ENCODE results near the gene SULT6B1.
"Not testable (repeated sequence)": the region's sequence is repeated elsewhere in the genome, so short reads cannot be mapped to it uniquely, and the experiment has no call there.

Gene SULT6B1

DNA sequence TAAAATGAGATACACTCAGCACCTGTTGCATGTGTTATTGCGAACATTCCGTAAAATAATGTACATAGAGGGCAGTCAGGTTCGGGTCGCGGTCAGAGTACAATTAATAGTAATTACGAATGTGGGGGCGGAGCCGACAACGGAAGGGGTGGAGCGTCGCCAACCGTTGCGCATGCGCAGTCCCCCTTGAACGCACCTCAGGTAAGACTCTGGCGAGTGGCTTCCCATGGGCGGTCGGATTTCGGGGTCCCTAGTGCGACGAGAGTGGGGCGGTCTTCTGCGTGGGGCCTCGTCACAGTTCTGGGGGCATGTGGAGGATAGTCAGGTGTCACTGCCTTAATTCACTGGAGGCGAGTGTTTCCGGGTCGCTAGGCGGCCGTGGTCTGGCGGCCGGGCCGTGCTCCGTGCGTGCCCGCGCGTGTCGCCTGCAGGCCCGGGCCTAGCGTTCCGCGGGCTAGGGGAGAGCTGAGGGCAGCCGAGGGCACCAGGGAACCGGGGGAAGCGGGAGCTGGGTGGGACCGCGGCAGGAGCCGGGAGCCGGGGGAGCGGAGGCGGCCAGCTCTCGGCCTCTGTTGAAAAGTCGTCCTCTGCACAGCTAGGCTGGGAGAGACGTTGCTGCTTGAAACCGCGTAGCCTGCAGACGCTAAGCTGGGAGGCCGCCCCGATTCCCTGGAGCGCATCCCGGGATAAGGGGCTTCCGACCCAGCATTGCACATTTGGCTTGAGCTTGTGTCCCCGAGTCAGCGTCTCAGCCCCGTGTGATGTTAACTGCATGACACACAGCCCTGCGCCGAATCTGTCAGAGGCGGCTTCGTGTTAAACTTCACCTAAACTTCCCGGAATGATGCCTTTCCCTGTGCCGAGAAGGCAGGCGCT is 8.1 kb upstream of the SULT6B1 start, which contains the start of gene CEBPZOS:
Gene CEBPZOS, plus strand, starts transcription at position 177 of the 876 bp plus-strand sequence. CDS start 3,209 bp downstream, outside the sequence.
- no peak for DNase-seq (ENCODE audit: low read depth, low spot score)

DNA sequence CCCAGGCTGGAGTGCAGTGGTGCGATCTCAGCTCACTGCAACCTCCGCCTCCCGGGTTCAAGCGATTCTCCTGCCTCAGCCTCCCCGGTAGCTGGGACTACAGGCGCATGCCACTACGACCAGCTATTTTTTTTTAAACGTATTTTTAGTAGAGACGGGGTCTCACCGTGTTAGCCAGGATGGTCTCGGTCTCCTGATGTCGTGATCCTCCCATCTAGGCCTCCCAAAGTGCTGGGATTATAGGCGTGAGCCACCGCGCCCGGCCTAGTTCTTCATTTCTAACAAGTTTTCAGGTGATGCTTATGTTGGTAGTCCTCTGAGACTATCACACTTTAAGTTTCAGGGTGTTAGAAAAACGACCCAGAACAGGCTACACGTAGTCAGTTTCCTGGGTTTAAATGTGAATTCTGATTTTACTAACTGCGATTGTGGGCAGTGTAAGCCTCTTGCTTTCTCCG is 7.4 kb upstream of the SULT6B1 start:
- not testable (repeated sequence) for DNase-seq (ENCODE audit: low read depth, low spot score)

DNA sequence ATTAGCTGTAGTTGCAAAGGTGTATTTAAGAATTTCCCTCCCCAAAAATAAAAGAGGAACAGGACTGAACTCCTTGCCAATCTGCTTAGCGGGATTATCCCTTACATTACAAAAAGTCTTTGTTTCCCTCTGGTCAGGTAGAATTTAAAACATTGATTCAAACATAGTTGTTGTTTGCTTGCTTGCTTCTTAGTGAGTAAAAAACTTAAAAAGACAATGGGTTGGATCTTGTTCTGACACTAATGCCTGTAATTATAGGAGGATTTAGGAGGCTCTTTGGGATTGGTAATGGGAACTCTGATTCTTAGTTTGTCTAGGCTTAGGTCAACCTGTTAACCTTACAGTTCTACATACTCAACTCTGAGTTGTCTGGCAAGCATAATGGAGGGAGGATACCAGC is 4.1 kb upstream of the SULT6B1 start:
- no peak for DNase-seq (ENCODE audit: low read depth, low spot score)

DNA sequence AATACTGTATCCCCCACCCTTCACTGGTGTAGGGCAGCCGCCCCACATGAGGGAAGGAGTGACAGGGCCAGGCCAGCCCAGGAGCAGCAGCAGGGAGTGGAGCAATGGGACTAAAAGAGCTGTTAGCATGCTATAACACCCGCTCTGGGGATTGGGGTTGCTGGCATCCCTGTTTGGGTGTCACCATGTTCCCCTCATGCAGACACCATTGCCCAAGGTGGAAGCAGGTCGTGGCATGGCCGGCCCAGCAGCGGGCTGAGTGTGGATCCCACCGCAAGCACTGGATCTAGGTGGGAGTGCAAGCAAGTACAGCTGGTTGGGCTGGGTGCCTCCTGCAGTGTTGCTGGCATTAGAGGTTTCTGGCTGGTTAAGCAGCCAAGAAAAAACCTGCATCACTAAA is 3.3 kb upstream of the SULT6B1 start:
- no peak for DNase-seq (ENCODE audit: low read depth, low spot score)

DNA sequence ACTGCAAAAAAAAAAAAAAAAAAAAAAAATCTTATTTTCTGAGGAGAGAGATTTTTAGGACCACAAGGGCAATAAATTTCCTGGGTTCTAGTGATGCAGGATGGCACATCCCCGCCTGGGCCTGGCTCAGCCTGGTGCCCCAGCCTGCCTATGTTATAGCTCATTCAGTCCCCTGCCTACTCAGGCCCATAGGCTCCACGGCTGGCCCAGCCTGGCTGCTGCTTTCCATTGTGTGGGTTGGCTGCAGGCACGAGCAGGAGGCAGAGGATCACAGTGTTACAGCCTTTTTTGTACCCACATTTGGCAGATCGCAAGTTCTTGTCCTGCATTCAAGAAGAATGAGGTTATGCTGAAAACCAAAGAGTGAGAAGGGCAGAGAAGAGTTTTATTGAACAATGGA is 2.8 kb upstream of the SULT6B1 start:
- DNase-seq (ENCODE audit: low read depth, low spot score): no peak

DNA sequence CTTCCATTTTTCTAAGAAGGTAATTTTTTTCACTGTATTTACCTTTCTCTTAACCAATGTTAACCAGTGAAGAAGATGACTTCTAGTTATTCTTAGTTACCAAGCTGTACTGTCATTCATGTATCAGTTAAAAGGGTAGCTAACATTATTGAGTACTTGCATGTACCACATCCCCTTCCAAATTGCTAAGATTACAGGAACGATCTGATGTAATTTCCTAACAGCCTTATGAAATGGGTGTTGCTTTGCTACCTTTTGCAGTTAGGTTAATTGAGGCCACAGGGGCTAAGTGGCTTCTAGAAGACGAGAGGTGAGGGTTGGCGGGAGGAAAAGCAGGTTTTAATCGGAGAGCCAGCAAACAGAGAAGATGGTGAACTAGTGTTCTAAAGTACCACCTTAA is 1.8 kb upstream of the SULT6B1 start:
- no peak for DNase-seq (ENCODE audit: low read depth, low spot score)

DNA sequence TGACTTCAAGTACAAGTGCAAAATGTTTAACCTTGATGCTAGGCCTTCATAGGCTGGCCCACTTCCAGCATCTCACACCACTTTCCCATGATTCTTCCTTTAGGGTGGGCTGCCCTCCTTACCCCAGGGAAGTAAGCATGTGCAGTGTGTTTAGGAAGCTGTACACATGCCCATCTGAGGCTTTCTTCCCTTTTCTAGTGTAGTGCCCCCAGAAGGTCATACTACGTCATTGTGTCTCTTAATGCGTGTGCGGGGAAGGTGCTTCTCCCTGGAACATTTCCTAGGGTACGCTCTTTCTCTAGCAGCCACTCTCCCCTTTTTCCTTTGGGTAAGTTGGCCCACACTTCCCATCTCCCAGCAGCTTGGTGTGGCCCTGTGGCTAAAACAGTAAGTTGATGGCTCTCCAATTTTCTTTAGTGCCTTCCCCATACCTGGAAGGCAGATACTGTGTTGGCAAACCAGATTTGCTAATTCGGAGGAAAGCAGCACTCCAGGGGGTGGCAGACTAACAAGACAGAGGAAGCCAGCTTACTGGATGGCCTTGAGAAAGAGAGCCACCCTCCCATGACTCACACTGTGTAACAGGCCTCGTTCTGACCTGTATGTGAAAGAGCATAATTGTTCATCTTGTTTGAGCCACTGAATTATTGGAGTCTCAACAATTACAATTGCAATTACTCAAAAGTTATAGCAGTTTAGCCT is 1.1 kb upstream of the SULT6B1 start:
- DNase-seq (ENCODE audit: low read depth, low spot score): peak; percentile 66

DNA sequence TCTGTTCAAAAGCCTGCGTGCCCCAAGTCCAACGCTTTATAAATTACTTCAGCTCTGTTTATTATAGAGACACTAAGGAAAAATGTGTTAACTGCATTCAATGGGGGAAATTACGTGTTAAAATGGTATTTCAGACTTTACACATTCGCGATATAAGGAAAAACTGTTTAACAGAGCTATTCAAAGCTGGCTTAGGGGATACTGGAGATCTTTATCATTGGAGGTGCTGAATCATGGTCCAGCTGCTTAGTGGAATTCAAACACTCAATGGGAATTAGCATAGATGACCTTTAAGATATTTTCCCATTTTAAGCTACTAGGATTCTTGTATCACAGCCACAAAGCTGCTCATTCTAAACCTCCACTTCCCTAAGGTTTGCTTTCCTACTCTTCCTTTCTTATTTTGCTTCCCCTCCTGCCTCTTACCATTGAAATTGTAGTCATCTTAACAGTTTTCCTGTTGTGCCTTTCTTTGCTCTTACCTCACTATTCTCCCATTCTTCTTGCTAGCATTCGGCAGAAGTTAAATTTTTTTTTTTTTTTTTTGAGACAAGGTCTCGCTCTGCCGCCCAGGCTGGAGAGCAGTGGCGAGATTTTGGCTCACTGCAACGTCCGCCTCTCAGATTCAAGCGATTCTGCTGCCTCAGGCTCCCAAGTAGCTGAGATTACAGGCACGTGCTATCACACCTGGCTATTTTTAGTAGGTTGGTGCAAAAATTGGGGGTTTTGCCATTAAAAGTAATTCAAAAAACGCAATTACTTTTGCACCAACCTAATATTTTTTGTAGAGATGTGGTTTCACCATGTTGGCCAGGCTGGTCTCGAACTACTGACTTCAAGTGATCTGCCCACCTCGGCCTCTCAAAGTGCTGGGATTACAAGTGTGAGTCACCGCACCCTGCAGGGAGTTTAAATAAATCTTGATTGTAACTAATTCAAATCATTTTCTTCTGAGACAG is 6.5 kb downstream of the SULT6B1 start:
- no peak for DNase-seq (ENCODE audit: low read depth, low spot score)

DNA sequence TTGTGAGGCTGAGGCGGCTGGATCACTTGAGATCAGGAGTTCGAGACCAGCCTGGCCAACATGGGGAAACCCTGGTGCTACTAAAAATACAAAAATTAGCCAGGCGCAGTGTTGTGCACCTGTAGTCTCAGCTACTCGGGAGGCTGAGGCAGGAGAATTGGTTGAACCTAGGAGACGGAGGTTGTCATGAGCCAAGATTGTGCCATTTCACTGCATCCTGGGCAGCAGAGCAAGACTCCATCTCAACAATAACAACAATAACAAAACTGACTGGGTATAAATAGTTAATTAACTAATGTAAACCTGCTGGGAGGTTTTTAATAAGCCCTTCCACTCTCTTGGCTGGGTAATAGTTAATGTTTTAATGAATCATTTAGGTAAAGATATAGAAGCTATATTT is 7.8 kb downstream of the SULT6B1 start:
- no peak for DNase-seq (ENCODE audit: low read depth, low spot score)

DNA sequence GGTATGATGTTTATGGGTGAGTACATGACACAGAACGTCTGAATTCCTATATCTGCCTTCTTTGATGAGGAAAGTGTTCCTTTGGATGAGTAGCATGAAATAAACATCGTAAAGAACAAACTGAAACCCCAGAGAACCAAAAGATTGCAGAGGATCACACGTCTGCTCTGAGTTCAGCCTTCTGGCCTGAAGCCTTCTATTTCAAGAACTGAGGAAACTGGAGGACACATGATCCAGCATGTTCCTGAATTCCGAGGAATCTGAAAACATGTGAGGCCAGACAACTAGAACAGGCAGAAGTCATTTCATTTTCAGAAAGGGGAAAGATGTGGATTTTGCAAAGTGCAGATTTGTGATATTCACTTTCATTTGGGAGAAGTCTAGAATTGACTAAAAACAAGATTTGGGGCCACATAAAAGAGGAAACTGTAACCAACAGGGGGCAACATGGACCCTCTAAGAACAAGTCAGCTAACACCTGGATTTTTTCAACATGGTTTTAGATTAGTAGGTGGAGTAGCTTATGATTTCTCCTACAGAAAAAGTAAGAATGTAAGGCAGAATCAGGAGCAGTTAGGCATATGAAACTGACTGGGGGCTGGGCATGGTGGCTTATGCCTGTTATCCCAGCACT is 8.3 kb downstream of the SULT6B1 start:
- DNase-seq (ENCODE audit: low read depth, low spot score): no peak

DNA sequence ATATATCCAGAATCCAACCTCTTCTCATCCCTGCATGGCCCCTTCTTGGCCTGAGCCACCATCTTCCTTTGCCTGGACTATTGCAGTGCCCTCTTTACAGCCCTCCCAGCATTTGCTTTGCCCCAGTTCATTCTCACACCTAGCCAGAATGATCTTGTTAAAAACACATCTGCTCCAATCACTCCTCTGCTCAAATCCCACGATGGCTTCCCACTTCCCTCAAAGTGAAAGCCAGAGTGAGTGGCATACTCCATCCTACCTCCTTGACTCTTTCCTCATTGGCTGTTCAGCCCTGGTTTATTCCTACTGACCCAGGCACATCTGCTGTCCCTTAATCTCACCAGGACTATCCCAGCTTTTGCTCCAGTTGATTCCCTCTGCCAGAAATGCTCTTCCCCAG is 14.7 kb downstream of the SULT6B1 start:
- no peak for DNase-seq (ENCODE audit: low read depth, low spot score)

DNA sequence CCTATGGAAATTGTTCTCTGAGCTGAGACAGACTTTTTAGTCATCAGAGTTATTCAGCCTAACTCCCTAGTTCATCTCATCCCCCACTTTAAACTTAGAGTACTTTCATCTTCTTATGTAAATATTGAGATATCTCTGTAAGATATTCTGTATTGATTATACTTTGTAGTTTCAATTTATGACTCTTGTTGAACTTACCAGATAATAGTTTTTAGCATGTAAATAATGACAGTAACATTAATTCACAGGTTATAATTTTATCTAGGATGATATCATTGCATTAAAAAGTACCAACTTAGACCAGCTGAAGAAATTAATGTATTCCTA is 16.9 kb downstream of the SULT6B1 start:
- DNase-seq (ENCODE audit: low read depth, low spot score): no peak

DNA sequence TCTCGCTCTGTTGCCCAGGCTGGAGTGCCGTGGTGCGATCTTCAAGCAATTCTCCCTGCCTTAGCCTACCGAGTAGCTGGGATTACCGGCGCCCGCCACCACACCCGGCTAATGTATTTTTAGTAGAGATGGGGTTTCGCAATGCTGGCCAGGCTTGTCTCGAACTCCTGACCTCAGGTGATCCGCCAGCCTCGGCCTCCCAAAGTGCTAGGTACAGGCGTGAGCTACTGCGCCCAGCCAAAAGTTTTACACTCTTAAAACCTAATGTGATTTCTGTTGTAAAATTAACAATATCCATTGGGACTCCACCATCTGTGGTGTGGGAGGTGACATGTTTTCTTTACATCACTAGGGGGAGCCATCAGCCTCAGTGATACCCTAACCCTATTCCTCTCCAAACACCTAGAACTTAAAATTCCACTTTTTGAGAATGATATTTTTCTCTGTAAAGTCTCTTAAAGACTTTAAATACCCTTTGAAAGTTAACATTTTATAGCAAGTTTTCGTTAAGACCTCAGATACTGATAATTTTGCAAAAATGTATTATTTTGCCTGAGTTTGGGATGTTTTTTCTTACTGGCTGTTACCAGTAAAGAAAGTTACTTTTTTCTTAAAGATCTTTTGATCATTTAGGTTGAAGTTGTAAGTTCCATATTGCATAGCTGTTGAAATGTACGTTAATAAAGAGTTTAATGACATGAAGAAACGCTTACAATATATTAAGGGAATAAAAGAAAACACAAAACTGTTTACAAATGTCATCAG is 20.1 kb downstream of the SULT6B1 start:
- no peak for DNase-seq (ENCODE audit: low read depth, low spot score)

DNA sequence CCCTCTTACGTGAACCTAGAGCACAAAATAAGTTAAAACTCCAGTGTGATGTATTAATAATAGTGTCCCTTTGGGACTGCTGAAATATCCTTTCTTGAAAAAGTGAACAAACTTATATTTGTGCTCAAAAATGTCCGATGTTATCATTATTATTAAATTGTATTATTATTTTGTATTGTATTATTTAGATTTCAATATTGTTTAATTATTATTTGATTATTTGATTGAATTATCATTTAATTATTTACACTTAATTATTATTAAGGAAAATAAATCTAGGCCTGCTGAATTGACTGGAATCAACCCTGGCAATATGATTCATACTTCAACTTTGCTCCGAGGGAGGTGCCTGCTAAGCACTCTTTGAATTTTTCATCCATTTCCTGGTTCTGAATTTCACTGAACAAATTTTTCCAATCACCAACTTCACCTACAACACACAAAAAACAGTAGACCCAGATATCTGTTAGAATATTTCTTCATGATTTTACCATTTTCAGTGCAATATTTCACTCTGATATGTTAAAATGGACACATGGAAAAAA is 20.8 kb downstream of the SULT6B1 start:
- no peak for DNase-seq (ENCODE audit: low read depth, low spot score)

DNA sequence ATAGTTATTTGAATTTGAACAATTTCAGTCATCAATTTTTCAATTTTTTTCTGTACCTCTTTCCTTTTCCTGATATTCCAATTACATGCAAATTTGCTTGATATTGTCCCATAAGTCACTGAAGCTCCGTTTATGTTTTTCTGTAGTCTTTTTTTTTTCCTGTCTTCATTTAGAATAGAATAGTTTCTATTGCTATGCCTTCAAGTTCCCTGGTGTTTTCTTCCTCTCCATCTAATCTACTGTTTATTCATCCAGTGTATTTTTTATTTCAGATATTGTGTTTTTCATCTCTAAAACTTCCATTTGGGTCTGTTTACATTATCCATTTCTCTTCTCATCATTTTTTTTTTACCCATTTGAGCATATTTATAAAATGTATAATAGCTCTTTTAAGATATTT is 23.7 kb downstream of the SULT6B1 start:
- DNase-seq (ENCODE audit: low read depth, low spot score): no peak

DNA sequence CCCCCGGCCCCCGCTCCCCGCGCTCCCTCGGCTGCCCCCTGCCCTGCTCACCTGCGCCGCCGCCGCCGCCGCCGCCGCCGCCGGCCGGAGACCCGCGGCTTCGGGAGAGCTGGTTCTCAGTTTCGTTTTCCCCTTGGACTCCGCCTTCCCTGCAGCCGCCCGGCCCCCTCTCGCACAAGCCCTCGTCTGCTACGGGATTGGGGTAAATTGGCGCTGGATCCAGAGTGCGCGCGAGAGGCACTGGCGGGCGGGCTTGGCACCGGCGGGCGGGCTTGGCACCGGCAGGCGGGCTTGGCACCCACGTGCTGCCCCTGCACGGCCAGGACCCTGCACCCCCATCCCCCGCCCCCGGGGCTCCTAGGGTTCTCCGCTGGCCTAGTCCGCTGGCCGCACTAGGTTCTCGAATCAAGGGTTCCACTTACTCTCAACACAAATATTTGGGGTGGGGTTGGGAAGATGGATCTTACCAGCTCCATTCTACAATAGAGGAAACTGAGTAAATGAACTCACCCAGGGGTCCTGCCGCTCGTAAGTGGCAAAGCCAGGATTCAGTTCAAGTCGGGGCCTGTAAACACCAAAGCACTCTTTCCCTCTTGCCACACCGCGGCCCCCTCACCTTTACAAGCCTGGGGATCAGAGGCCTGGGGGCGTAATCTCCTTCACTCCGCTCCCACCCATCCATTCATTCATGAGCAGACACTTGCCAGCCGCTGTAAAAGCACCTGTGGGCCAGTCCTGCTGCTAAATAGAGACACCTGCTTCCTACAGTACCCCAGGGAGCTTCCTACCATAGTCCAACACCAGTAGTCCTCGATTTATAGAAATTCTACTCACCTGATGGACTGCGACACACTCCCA is 31.4 kb downstream of the SULT6B1 start, which contains the start of gene EIF2AK2:
Gene EIF2AK2, minus strand, starts transcription at position 124 of the 858 bp plus-strand sequence. CDS start 9,174 bp downstream, outside the sequence.
- peak; percentile 51 for DNase-seq (ENCODE audit: low read depth, low spot score)

DNA sequence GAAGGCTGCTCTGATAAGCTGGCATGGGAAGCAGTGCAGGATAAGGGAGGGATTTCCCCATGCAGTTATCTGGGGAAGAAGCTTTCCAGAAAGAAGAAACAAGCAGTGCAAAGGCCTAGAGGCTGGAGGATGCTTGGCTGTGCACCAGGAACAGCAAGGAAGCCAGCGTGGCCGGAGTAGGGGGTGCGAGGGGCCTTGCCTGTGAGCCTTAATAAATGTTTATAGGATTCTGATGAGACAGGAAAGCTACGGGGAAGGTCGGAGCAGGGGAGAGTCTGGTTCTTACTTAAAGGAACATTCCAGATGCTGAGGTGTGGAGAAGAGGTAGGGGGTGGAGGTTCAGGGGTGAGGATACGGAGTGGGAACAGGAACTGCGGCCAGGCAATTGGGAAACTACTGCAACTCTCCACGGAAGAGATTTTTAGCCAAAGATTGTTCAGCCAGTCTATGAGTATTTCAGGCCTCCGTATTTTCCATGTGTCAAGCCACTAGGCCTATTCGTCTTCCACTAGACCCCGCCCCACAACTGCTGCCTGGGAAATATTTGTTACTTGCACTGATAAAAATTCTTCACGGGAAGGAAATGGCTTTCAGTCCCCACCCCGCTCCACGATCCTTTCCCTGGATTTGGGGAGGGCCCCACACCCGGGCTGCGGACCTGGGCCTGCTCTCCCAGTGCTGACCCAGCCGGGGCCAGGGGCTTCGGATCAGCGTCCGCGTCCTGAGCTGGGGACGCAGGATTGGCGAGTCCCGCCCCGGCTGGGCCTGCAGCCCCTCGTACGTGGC is 32.2 kb downstream of the SULT6B1 start:
- DNase-seq (ENCODE audit: low read depth, low spot score): no peak

DNA sequence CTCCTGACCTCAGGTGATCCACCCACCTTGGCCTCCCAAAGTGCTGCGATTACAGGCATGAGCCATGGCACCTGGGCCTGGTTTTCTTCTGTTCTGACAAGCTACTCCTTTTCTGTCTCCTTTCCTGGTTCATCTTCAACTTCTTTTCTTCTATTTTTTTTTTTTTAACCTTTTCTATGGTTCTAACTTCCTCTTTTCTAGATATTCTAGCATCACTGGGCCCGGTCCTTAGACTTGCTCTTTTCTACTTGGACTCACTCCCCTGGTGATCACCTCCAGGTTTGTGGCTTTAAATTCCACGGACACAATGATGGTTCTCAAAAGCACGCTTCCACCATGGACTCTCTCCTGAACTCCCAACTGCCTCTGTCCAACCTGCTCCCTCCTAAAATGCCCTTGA is 33.7 kb downstream of the SULT6B1 start:
- no peak for DNase-seq (ENCODE audit: low read depth, low spot score)

All from smooth muscle cell of the brain vasculature (primary cell).